Ishikawa (cell line): ENCODE results near the gene PSMD11.

Experiments used
- CEBPB ChIP-seq: IDR thresholded peaks from 2 replicates; pipeline ENCODE4 v1.6.1; 2012
- CREB1 ChIP-seq: IDR thresholded peaks from 2 replicates; pipeline ENCODE4 v1.6.1; 2012; ENCODE audit warnings: low read depth
- EGR1 ChIP-seq: IDR thresholded peaks from 2 replicates; pipeline ENCODE4 v1.6.1; 2012
- EP300 ChIP-seq: IDR thresholded peaks from 2 replicates; pipeline ENCODE4 v1.6.1; 2012; ENCODE audit warnings: borderline replicate concordance
- FOXM1 ChIP-seq: IDR thresholded peaks from 2 replicates; pipeline ENCODE4 v1.6.1; 2012; ENCODE audit warnings: low read depth, borderline replicate concordance
- MAX ChIP-seq: IDR thresholded peaks from 2 replicates; pipeline ENCODE4 v1.6.1; 2012
- NFIC ChIP-seq: IDR thresholded peaks from 2 replicates; pipeline ENCODE4 v1.6.1; 2012
- RAD21 ChIP-seq: IDR thresholded peaks from 2 replicates; pipeline ENCODE4 v1.6.1; 2012; ENCODE audit warnings: low read depth
- REST ChIP-seq: IDR thresholded peaks from 2 replicates; pipeline ENCODE4 v1.6.1; 2012; ENCODE audit warnings: low read depth, mild to moderate bottlenecking
- TAF1 ChIP-seq: IDR thresholded peaks from 2 replicates; pipeline ENCODE4 v1.6.1; 2012; ENCODE audit warnings: low read depth, mild to moderate bottlenecking
- TCF12 ChIP-seq: IDR thresholded peaks from 2 replicates; pipeline ENCODE4 v1.6.1; 2012; ENCODE audit warnings: low read depth
- TEAD4 ChIP-seq: IDR thresholded peaks from 2 replicates; pipeline ENCODE4 v1.6.1; 2012
- USF1 ChIP-seq: IDR thresholded peaks from 2 replicates; pipeline ENCODE4 v1.6.1; 2012
- YY1 ChIP-seq: IDR thresholded peaks from 2 replicates; pipeline ENCODE4 v1.6.1; 2012; ENCODE audit warnings: low read depth
- ZBTB7A ChIP-seq: IDR thresholded peaks from 2 replicates; pipeline ENCODE4 v1.6.1; 2012; ENCODE audit warnings: low read depth

Gene PSMD11

DNA sequence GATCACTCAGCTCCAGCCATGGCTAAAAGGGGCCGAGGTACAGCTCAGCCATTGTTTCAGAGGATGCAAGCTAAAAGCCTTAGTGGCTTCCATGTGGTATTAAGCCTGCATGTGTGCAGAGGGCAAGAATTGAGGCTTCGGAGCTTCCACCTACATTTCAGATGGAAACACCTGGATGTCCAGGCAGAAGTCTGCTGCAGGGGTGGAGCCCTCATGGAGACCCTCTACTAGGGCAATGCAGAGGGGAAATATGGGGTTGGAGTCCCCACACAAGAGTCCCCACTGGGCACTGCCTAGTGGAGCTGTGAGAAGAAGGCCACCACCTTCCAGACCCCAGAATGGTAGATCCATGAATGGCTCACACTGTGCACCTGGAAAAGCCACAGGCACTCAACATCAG lies 14.7 kb upstream of the PSMD11 start:
- no peak for TF ChIP-seq TEAD4
- TF ChIP-seq REST: no peak
- no peak for TF ChIP-seq MAX
- TF ChIP-seq CEBPB: no peak
- TF ChIP-seq YY1: no peak
- no peak for TF ChIP-seq USF1
- TF ChIP-seq EGR1: no peak
- TF ChIP-seq EP300: no peak
- TF ChIP-seq TAF1: no peak
- no peak for TF ChIP-seq TCF12
- no peak for TF ChIP-seq CREB1
- no peak for TF ChIP-seq RAD21
- TF ChIP-seq NFIC: no peak
- no peak for TF ChIP-seq ZBTB7A
- no peak for TF ChIP-seq FOXM1

DNA sequence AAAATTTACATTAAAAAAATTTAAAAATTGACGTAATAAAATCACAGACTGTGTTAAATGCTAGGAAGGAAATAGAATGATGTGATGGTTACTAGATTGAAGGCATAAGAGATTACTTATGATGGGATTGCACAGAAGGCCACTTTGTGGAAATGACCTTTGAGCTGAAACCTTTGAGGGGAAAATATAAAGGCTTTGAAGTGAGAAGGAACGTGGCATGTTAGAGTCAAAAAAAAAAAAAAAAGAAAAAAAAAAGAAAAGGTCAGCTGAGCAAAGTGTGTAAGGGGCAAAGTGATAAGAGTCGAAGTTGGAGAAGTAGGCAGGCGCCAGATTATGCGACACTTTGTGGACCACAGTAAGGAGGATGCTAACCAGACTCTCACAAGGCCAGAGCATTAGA lies 3.6 kb upstream of the PSMD11 start:
- no peak for TF ChIP-seq USF1
- no peak for TF ChIP-seq CEBPB
- no peak for TF ChIP-seq TAF1
- TF ChIP-seq MAX: no peak
- TF ChIP-seq EP300: no peak
- no peak for TF ChIP-seq YY1
- no peak for TF ChIP-seq REST
- no peak for TF ChIP-seq ZBTB7A
- TF ChIP-seq TCF12: no peak
- no peak for TF ChIP-seq EGR1
- no peak for TF ChIP-seq TEAD4
- no peak for TF ChIP-seq CREB1
- TF ChIP-seq FOXM1: no peak
- no peak for TF ChIP-seq RAD21

DNA sequence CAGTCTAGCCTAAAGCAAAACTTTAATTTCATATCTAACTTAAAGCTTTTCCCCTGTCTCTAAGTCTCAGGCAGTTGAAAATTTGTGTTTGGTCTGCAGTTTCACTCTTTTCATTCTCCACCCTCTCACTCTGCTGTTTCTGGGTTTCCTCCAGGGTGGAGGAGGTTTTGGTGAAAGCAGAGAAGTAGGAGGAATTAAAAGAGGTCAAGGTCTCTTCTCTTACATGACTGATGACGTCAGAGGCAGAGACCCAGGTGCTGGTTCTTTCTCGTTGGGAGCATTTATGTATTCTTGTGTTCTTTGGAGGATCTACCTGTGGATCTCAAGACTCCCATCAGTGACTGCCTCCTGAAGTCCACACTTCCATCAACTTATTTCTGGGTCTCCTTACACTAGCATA lies 2.4 kb upstream of the PSMD11 start:
- TF ChIP-seq USF1 (no peak), EP300 (no peak), ZBTB7A (no peak), TAF1 (no peak), REST (no peak), YY1 (no peak), EGR1 (no peak), CEBPB (no peak), RAD21 (no peak), CREB1 (no peak), TEAD4 (no peak), TCF12 (no peak), NFIC (no peak), FOXM1 (no peak), MAX (no peak)

DNA sequence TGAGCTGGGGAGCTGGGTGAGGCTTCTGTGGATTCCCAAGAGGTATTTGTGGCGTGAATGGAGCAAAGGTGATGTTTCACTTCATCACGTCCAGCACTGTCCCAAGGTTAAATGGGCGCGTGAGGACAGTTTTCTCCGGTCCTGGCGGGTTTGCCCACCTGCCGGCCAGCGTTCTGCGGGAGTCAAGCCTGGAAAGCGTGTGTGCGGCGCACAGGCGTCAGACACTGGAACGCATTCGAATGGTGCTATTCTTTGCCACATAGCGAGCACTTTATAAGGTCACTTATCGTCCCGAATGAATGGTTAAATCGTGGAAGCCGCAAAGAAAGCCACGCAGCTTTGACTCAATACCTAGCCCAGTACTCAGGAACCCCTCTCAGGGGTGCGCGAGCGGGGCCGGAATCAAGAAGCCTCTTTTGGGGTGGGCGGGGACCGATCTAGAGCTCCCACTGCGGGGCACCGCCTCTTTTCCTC lies 446 bp upstream of the PSMD11 start:
- TF ChIP-seq CEBPB: no peak
- TF ChIP-seq CREB1: no peak
- no peak for TF ChIP-seq TEAD4
- no peak for TF ChIP-seq ZBTB7A
- TF ChIP-seq REST: no peak
- no peak for TF ChIP-seq FOXM1
- no peak for TF ChIP-seq YY1
- TF ChIP-seq TCF12: no peak
- no peak for TF ChIP-seq MAX
- no peak for TF ChIP-seq TAF1
- no peak for TF ChIP-seq EP300
- no peak for TF ChIP-seq NFIC
- TF ChIP-seq USF1: no peak
- no peak for TF ChIP-seq EGR1
